COLO668 (cell line): ENCODE data around the gene B4GALNT4.
"Not testable (repeated sequence)": the region's sequence is repeated elsewhere in the genome, so short reads cannot be mapped to it uniquely, and the experiment has no call there.

Source experiments
- DNase-seq: peaks from one replicate; lab custom pipeline; 2025; ENCODE audit not compliant: unreplicated experiment; lab: John Stamatoyannopoulos, UW

The B4GALNT4 gene

DNA sequence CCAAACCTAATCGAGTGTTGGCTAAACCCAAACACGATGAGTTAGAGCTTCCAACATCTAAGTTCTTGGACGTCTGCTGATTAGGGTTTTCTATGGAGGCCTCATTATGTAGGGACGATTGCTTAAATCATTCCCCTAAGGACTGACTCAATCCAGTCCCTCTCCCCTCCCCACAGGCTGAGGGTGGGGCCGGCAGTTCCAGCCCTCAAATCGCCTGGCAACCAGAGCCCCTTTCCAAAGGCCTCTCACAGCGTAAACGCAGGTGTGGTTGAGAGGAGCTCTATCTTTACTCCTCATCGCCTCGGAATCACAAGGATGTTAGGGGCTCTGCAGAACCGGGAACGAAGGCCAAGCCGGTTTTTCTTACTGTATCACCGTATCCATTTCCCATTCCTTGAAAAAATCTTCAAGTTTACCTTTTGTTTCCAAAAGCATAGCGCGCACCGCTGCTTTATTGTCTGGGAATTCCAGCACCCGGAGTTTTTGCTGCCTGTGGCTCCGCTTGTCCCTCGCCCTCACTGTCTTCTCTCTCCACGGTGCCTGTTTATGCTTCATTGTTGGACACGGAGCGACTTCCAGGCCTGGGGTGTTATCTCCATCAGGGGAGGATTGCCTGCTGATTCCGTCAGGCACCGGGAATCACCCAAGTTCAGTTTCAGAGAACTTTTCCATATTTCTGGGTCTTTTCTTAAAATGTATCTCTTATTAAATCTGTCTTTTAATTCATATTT, 34.9 kb upstream of the B4GALNT4 start:
- no peak for DNase-seq

DNA sequence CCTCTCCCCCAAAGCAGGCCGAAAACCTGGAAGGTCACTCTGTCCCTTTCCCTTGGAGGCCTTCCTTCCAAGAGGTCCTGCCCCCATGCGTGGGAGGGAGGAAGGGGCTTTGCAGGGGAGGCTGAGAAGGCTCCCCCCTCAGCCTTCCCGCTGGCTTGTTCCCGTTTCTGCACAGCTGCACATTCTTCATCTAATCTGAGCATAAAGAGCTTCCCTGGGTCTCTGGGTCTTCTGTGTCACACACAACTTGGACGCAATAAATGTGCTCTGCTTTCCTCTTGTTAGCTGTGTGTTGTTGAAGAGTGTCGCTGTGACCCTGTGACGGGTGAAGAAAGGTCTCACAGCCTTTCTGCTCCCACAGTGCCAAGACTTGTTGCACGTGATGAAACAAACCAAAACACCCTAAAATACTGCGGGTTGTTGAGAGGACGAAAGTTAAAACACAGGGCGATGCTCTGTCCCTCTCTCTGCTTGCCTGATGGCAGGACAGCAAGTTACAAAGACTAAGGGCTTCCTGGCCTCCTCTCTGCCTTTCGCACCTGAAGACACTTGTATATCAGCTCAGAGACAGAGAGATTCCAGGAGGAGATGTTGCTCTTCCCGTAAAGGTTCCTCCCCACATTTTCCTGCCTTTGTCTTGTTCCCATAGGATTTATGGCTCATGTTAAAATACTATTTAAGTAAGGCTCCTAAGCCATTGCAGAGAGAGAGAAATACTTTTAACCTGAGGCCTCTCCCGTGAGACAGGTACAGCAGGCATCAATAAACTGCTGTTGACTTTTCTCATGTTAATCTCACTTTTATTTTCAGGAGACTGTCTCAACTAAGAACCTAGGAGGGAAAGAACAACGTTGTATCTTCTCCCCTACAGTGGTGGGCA, 33.3 kb upstream of the B4GALNT4 start:
- no peak for DNase-seq

DNA sequence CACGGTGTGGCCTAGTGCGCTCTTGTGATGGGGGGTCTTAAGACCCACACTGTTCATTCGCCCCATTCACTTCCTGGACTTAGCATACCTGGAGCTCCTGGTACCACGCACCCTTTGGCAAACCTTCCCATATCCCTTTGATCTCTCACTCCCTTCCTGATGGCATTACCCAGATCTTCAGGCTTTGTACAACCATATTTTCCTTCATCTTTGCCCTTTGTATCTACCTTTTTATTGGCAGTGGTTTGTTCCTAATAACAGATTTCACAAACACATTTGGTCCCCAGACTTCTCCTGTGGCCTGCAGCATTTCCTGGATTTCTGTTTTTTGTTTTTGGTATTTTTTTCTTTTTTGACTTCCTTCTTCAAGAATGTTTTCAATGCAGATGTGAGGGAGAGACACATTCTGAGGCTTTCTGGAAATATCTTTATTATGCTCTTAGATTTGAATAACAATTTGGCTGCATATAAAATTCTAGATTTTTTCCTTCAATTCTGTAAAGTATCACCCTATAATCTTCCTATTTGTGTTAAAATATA, 32.6 kb upstream of the B4GALNT4 start:
- DNase-seq: no peak

DNA sequence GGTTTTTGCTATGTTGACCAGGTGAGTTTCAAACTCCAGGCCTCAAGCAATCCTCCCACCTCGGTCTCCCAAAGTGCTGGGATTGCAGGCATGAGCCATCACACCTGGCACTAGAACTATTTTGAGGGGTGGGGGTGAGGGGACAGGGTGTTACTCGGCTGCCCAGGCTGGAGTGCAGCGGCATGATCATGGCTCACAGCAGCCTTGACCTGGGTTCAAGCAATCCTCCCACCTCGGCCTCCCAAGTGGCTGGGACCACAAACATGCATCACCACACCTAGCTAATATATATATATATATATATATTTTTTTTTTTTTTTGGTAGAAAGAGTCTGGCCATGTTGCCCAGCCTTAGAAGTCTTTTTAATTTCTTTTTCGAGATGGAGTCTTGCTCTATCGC, 31.6 kb upstream of the B4GALNT4 start:
- no peak for DNase-seq

DNA sequence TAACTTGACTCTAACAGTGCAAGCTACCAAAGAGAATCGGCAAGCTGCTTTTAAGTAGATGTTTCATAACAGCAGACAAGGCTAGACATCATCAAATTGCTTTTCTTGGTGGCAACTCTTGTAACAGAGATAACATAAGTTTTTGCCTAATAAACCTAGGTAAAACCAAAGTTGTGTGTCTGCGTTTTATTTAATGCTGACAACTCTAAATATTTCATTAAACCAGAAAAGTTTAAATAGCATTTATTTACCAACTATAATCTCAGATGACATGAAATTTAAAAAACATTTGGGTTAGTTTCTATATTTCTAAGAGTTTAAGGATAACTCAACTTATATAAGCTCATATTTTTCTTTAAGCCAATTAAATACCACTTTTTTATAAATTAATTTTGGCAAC, 29.3 kb upstream of the B4GALNT4 start:
- no peak for DNase-seq

DNA sequence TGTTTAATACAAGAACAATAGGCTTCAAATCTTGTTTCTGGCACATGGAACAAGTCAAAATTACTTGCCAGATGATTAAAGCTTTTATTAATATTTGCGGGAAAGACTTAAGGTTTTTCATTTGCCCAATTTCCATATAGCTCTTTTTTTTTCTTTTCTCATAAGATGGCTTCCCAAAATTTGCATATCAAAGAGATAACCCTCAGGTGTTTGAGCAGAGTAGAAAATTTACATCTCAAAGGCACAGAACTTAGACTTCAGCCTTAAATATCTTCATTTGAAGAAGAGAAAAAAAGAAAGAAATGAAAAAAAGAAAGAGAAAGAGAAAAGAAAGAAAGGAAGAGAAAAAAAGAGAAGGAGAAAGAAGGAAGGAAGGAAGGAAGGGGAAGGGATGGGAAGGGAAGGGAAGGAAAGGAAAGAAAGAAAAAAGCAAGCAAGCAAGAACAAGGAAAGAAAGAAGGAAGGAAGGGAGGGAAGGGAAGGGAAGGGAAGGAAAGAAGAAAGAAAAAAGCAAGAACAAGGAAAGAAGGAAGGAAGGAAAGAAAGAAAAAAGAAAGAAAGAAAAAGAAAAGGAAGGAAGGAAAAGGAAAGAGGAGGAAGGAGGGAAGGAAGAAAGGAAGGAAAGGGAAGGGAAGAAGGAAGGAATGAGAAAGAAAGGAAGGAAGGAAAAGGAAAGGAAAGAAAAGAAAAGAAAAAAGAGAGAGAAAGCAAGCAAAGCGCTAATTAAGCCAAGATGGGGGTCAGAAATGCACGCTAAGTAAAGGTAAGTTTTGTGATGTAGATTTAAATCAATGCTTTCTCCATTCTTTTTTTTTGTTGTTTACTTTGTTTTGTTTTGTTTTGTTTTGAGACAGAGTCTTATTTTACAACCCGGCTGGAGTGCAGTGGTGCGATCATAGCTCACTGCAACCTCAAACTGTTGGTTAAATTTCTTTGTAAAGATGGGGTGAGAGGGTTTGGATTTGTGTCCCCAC, 28.5 kb upstream of the B4GALNT4 start:
- no peak for DNase-seq

DNA sequence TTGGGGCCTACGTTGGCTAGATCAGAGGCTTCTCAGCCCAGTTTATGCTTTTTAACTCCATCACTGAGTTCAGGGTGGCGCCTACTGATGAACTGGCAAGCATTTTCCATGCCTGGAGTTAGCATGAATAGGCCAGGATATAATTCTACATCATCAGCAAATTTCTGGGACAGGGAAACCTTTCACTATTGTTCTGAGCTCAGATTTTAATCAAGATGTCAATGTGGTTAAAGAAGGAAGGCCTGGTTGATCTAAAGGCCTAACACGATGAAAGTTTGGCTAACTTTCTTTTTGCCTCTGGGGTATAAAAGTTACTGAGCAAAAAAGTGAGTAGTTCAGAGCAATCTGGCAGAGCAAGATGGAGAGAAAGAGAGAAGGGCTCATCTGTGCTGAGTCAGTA, 27.0 kb upstream of the B4GALNT4 start:
- no peak for DNase-seq

DNA sequence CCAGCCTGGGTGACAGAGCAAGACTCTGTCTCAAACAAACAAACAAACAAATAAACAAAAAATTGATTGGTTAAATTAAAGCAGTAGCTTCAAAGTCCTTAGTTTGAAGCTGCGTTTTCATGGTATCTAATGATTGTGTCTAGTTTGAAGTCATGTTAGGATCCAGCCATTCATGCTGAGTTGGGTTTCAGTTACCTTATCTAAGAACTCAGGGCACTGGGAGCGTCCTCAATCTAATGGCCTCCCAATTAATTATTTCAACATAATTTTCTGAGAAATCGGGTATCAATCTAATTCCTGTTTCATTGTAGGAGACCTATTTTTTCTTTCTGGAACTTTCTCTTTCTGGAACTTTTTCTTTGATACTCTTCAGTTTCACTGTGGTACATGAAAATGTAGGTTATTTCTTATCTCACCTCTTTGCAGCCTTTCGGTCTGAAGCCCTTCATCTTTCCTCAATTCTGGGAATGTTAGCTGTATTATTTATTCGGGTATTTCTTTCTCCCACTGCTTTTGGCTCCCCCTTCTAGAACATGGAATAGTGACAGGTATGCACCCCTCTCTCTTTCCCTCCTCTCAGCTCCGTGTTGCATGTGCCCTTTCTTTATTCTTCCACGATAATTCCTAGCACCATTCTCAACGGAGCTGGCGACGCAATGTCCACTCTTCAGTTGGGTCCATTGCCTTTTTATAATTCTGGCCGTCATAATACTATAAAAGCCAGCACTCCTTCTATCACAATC, 24.3 kb upstream of the B4GALNT4 start:
- DNase-seq: no peak

DNA sequence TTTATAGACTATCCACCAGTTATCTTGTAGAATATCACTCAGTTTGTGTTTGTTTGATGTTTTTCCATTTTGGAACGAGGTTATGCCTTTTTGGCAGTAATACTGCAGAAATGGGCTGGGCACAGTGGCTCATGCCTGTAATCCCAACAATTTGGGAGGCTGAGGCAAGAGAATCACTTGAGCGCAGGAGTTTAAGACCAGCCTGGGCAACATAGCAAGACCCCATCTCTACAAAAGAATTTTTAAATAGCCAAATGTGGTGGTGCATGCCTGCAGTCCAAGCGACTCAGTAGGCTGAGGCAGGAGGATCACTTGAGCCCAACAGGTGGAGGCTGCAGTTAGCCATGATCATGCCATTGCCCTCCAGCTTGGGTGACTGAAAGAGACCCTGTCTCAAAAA, 22.8 kb upstream of the B4GALNT4 start:
- no peak for DNase-seq

DNA sequence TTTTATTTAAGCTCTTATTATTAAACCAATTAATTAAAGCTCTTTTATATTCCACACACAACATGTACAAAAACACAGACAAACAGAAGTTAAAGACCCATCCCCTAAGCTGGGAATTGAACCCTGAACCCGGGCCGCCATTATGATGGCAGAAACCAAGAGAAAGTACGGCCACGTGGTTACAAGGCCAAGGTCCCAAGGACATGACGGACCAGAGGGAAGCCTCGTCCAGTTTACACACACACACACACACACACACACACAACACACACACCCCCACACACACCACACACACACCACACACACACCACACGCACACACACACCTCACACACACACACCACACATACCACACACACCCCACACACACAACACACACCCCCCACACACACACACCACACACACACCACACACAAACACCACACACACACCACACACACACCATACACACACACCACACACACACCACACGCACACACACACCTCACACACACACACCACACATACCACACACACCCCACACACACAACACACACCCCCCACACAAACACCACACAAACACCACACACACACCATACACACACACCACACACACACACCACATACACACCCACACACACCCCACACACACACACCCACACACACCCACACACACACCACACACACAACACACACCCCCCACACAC, 19.9 kb upstream of the B4GALNT4 start:
- DNase-seq: not testable (repeated sequence)

DNA sequence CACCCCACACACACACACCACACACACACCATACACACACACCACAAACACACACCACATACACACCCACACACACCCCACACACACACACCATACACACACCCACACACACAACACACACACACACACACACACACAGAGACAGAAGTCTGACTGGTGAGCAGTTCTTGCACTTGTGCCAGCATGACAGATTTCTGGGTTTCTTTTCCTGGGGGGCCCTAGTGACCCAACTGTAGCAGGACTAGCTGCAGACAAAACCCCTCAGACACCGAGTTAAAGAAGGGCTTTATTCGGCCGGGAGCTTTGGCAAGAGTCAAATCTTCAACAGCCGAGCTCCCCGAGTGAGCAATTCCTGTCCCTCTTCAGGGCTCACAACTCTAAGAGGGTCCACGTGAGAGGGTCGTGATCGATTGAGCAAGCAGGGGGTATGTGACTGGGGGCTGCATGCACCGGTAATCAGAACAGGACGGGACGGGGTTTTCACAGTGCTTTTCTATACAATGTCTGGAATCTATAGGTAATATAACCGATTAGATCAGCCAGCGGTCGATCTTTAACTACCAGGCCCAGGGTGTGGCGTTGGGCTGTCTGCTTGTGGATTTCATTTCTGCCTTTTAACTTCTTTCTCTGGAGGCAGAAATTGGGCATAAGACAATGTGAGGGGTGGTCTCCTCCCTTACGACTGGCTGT, 19.1 kb upstream of the B4GALNT4 start:
- DNase-seq: not testable (repeated sequence)

DNA sequence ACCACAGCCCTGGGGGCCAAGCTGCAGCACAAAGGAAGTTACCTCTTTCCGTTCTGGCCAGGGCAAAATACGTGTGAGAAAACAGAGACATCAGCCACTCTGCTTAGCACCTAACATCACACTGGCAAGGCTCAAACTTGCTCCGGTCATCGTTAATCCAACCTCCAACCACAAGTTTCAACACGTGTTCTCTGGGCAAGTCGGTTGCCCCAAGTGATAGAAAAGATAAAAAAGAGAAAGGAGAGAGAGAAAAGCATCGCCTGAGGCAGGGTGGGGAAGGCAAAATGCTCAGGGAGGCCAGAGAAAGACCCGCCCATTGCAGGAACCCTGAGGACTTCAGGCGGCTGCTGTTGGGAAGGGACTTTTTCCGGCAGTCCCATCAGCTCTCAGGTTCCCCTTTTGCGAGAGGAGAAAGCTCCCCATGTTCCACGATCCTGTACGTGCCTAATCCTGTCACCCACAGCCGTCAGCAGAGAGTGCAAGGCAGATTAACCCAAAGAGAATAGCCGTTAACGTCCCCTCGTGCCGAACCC, 18.5 kb upstream of the B4GALNT4 start:
- DNase-seq: no peak

DNA sequence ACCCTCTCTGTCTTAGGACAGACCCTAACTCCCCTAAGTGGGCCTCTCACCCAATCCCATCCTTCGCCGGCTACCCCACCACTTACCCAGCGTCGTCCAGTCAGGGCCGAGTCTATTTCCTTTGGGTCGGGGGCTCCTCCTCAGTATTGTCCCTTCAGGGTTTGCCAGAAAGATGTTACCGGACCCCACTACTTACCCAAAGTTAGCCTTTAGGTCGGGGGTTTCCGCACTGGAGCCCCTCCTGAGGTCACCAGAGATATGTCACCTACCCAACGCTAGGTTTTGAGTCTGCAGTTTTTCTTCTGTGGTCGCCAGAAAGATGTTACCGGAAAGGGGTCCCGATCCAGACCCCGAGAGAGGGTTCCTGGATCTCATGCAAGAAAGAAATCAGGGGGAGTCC, 17.9 kb upstream of the B4GALNT4 start:
- no peak for DNase-seq

DNA sequence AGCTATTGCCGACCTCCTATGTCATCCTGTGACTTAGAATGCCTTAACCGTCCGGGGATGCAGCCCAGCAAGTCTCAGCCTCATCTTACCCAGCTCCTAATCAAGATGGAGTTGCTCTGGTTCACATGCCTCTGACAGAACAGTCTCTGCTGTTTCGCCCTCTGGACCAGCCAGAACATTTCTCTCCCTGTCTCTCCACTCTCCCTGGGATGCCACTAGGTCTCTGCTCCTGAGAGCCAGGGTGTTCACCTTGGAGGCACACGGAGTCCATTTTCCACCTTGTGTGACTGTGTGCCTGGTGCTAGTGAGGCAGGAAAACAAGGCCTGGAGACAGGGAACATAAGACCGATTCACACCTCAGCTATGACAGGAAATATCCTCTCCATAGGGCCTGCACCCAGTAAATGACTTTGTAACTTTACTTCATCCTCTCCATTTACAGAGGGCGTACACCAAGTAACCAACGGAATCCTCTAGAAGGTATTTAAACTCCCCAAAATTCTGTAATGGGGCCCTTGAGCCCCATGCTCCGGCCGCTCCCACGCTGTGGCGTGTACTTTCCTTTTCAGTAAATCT, 16.8 kb upstream of the B4GALNT4 start:
- DNase-seq: no peak

DNA sequence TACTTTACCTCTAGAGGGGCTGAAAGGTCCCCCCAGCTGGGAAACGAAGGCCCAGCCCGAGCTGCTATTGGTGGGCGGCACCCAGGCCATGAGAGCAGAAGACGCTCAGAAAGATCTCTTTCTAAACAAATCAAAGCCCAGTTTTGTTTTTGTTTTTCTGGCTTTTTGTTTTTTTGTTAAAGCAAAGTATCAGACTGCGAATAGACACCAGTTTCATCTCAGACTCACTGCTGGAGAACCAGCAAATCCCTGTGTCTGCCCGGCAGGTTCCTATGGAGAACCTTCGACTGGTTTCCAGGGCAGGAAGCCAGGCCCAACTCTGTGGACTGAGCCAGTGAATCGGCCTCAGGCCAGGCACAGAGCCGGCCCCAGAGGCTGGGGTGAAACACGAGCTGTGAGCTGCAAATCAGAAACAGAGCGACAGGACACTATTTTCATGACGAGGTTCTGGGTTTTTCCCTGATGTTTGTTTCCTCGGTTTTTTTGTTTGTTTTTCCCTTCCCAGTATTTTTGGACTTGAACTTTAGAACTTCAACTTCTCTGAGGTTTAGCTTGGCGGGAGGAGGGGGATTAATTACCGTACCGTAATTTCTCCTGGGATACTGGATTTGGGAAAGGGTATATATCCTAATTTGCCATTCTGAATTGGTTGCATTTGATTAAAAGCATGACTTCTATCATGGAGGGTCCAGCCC, 16.0 kb upstream of the B4GALNT4 start:
- DNase-seq: no peak

DNA sequence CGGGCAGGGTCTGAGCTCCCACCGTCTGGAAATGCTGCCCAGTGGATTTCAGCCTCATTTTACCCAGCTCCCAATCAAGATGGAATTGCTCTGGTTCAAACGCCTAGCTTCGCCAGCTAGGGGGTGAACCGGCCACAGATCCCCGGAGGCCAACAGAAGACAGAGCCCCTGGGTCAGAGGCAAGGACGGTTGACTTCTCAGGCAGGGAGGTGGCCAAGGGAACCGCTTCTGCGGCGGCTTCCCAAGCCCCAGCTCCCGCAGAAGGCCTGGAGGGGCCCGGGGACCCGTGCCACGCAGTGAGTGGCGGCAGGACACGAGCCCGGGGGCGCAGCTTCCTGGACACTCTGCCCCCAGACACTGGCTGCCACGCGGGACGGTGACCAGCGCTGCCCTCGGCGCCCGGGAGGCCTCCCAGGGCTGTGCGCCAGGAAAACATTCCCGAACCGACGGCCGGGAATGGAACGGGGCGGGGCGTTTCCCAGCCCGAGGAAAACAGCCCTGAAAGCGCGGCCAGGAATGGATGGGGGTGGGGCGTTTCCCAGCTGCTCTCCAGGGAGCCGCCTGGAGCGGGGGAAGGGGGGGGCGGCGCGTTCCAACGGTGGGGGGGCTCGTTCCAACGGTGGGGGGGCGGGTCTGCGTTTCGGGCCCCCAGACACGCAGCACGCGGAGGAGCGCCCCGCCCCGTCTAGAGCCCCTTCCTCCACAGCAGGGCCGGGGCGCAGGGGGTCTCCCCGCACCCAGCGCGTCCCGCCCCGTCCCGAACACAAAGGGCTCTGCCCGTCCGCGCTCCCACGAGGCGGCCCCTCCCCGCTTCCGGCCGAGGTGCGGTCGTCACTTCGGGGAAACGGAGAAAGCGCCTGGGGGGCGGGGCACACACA, 13.5 kb upstream of the B4GALNT4 start:
- peak; percentile 23 for DNase-seq

DNA sequence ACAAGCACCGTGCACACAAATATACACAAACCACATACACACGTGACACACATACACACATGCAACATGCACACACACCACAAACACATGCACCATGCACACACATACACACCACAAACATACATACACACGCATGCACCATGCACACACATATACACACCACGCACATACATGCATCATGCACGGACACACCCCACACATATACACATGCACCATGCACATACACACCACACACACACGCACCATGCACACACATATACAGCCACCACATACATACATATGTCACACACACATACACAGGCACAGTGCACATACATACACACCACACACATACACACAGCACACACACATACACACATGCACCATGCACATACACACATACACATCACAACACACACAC, 12.7 kb upstream of the B4GALNT4 start:
- DNase-seq: no peak
